ENCODE measurements around the gene OPRL1.

The OPRL1 gene

GRCh38 chr20:64101731-64102621 lies 22.1 kb downstream of the OPRL1 start:
- peak in 1 of 2 donors; percentile 32 for DNase-seq (ENCODE audit: extremely low read depth in 1 of 2, low read depth in 1 of 2)

GRCh38 chr20:64102647-64103354 lies 22.9 kb downstream of the OPRL1 start:
- no peak for DNase-seq (ENCODE audit: extremely low read depth in 1 of 2, low read depth in 1 of 2)

- DNase-seq (ENCODE audit: extremely low read depth in 1 of 2, low read depth in 1 of 2), result no peak
Observed at GRCh38 chr20:64103871-64104666, 24.2 kb downstream of the OPRL1 start.

GRCh38 chr20:64104667-64105451 lies 25.0 kb downstream of the OPRL1 start:
- no peak for DNase-seq (ENCODE audit: extremely low read depth in 1 of 2, low read depth in 1 of 2)

- DNase-seq (ENCODE audit: extremely low read depth in 1 of 2, low read depth in 1 of 2), result no peak
Observed at GRCh38 chr20:64105846-64106434, 26.1 kb downstream of the OPRL1 start.

GRCh38 chr20:64106435-64106961 lies 26.6 kb downstream of the OPRL1 start:
- no peak for DNase-seq (ENCODE audit: extremely low read depth in 1 of 2, low read depth in 1 of 2)

GRCh38 chr20:64106981-64107735 lies 27.3 kb downstream of the OPRL1 start, which contains the start of gene NPBWR2:
Gene NPBWR2 (minus strand): TSS chr20:64107565. CDS start chr20:64106831, 734 bp downstream.
- DNase-seq (ENCODE audit: extremely low read depth in 1 of 2, low read depth in 1 of 2), result no peak

GRCh38 chr20:64107736-64108457 lies 28.0 kb downstream of the OPRL1 start:
- no peak for DNase-seq (ENCODE audit: extremely low read depth in 1 of 2, low read depth in 1 of 2)

- no peak for DNase-seq (ENCODE audit: extremely low read depth in 1 of 2, low read depth in 1 of 2)
Observed at GRCh38 chr20:64108731-64109681, 29.1 kb downstream of the OPRL1 start.

GRCh38 chr20:64109831-64110391 lies 30.0 kb downstream of the OPRL1 start:
- DNase-seq (ENCODE audit: extremely low read depth in 1 of 2, low read depth in 1 of 2), result no peak

- DNase-seq (ENCODE audit: extremely low read depth in 1 of 2, low read depth in 1 of 2), result no peak
Observed at GRCh38 chr20:64110411-64111068, 30.7 kb downstream of the OPRL1 start.

GRCh38 chr20:64111841-64112641 lies 32.2 kb downstream of the OPRL1 start:
- DNase-seq (ENCODE audit: extremely low read depth in 1 of 2, low read depth in 1 of 2), result no peak

- DNase-seq (ENCODE audit: extremely low read depth in 1 of 2, low read depth in 1 of 2), result no peak
Observed at GRCh38 chr20:64112691-64113443, 33.0 kb downstream of the OPRL1 start.

GRCh38 chr20:64113444-64113775 lies 33.5 kb downstream of the OPRL1 start:
- DNase-seq (ENCODE audit: extremely low read depth in 1 of 2, low read depth in 1 of 2), result no peak

GRCh38 chr20:64113796-64114355 lies 34.0 kb downstream of the OPRL1 start:
- DNase-seq (ENCODE audit: extremely low read depth in 1 of 2, low read depth in 1 of 2), result no peak

Data from stimulated activated CD8-positive, alpha-beta memory T cell treated with anti-CD3 and anti-CD28 coated beads, Interleukin-7, amount 100 ng/mL, for 48 hours (primary cell).